ENCODE results near the gene OR2S2. TPM values are rescaled to one million over a fixed set of nuclear protein-coding genes. Genes with fewer than 3 reads are reported as not detected.
"Not testable (repeated sequence)": the region's sequence is repeated elsewhere in the genome, so short reads cannot be mapped to it uniquely, and the experiment has no call there.

OR2S2 gene
- total and polyA plus RNA-seq, 2 of the 8 experiments (the other 6 are each of a cell fraction or from before 2014, with no cell fraction given) = not detected

GRCh38 chr9:35993136-35993535 lies 35.2 kb upstream of the OR2S2 start:
- not testable (repeated sequence) for H3K4me2 ChIP-seq (ENCODE audit: insufficient read depth in 1 of 2, low read depth in 2 of 2, low read length in 2 of 2)

More at GRCh38 chr9:35993136-35993535, 35.2 kb upstream of the OR2S2 start:
- H2BK15ac ChIP-seq (ENCODE audit: low read length); H3K18ac ChIP-seq (ENCODE audit: extremely low read depth, low read length); H3K27me3 ChIP-seq (replicated peaks in 1 of 4; ENCODE audit: control insufficient read depth in 3 of 4, extremely low read depth in 1 of 4, insufficient read depth in 3 of 4, low read length in 3 of 4); H3K56ac ChIP-seq (replicated peaks; ENCODE audit: insufficient read length, low read depth, low read length); H4K91ac ChIP-seq (replicated peaks; ENCODE audit: insufficient read length, low read length); CTCF ChIA-PET (ENCODE audit: partially characterized antibody); H4K8ac ChIP-seq (ENCODE audit: extremely low read depth, insufficient read depth, low read length); H2AK5ac ChIP-seq (ENCODE audit: low read depth, low read length); H3K9ac ChIP-seq (replicated peaks in 1 of 4; ENCODE audit: extremely low read depth in 1 of 4, low read depth in 3 of 4, low read length in 3 of 4); H4K20me1 ChIP-seq (replicated peaks in 1 of 2; ENCODE audit: control insufficient read depth in 1 of 2, insufficient read depth in 2 of 2, low read length in 2 of 2); H2BK120ac ChIP-seq (replicated peaks; ENCODE audit: low read depth, low read length); H2BK5ac ChIP-seq (ENCODE audit: low read depth, low read length); POLR2A ChIA-PET (ENCODE audit: partially characterized antibody); H3K23ac ChIP-seq (ENCODE audit: insufficient read length); FAIRE-seq; H3K36me3 ChIP-seq (ENCODE audit: control insufficient read depth in 2 of 4, insufficient read depth in 4 of 4, low read length in 3 of 4); H2BK20ac ChIP-seq (ENCODE audit: low read length); H2BK12ac ChIP-seq (ENCODE audit: low read depth, low read length); DNase-seq (ENCODE audit: low read depth in 1 of 2, low spot score in 2 of 2); H3K27ac ChIP-seq (ENCODE audit: low read depth, low read length); H3K23me2 ChIP-seq (ENCODE audit: low read depth, low read length); H3K79me2 ChIP-seq (ENCODE audit: control insufficient read depth in 1 of 2, insufficient read depth in 2 of 2, low read length in 2 of 2); H3K4ac ChIP-seq (replicated peaks; ENCODE audit: insufficient read length, low read depth, low read length); H2AFZ ChIP-seq (ENCODE audit: low read length); H4K5ac ChIP-seq (ENCODE audit: insufficient read length, low read depth, low read length); H3K4me3 ChIP-seq (ENCODE audit: extremely low read depth in 1 of 4, insufficient read depth in 2 of 4, low read depth in 3 of 4, low read length in 4 of 4); H3K14ac ChIP-seq (ENCODE audit: insufficient read length); H3K9me3 ChIP-seq (ENCODE audit: insufficient read depth in 2 of 2, low read depth in 1 of 2, low read length in 1 of 2); H3K4me1 ChIP-seq (replicated peaks in 1 of 4; ENCODE audit: control insufficient read depth in 3 of 4, insufficient read depth in 4 of 4, low read length in 3 of 4); H3K79me1 ChIP-seq (ENCODE audit: low read depth, low read length): not testable (repeated sequence)
- 93% methylated on average over 3 of the region's 3 CpGs; no CpG with 5 or more reads in 1 of the 2 experiments for WGBS, 2 experiments (ENCODE audit: extremely low coverage in 1 of 2, insufficient coverage in 1 of 2, insufficient read length in 1 of 2, insufficient replicate concordance in 2 of 2, low coverage in 1 of 2, low lambda C conversion rate in 2 of 2, missing lambda C conversion rate in 1 of 2)

All from H1 (cell line).